Endometrium (tissue), 2 donors: ENCODE data around the gene SRD5A1.

Experiments
- FAIRE-seq: peaks from 2 replicates; lab custom pipeline; 2012; peaks lifted over from hg19 to GRCh38; lab: Jason Lieb, UNC
- donor health status: control.
- donor health status: control.

Gene SRD5A1

DNA sequence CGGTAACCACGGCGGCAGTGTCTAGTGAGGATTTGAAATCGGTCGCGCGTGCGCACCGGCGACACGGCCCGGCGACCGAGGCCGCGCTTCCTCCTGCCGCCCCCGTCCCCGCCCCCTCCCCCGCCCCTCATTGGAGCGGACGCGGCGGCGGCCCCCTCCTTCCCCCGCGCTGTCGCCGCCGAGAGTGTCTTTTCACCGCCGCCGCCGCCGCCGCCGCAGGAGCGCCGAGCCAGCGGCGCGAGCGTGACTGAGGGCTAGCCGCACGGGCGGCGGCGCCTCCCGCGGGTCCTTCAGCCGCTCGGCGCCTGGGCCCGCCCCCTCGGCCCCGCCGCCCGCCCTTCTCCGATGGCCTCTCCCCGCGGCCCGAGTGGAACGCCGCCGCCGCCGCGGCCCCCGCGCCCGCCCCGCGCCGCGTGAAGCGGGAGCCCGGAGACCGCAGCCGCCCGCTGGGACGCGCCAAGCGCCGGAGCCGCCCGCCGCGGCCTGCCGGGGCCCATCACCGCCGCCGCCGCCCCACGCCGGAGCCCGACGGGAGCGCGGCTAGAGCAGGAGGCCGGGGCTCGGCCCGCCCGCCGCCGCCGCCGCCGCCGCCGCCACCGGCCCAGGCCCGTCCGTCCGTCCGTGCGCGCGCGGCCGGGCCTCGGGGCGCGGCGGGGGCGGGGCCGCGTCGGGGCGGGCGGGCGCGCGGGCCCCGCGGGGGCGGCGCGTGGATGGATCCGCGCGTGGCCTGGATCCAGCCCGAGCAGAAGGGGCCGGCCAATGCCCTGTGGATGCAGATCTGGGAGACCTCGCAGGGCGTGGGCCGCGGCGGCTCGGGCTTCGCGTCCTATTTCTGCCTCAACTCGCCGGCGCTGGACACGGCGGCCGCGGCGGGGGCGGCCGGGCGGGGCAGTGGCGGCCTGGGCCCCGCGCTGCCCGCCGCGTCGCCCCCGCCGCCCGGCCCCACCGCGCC lies 80.3 kb downstream of the SRD5A1 start, which contains the start of gene TENT4A:
TSS of gene TENT4A (plus strand) at position 159 of the 952 bp plus-strand sequence. CDS start at position 711, 552 bp downstream.
- FAIRE-seq = no peak

DNA sequence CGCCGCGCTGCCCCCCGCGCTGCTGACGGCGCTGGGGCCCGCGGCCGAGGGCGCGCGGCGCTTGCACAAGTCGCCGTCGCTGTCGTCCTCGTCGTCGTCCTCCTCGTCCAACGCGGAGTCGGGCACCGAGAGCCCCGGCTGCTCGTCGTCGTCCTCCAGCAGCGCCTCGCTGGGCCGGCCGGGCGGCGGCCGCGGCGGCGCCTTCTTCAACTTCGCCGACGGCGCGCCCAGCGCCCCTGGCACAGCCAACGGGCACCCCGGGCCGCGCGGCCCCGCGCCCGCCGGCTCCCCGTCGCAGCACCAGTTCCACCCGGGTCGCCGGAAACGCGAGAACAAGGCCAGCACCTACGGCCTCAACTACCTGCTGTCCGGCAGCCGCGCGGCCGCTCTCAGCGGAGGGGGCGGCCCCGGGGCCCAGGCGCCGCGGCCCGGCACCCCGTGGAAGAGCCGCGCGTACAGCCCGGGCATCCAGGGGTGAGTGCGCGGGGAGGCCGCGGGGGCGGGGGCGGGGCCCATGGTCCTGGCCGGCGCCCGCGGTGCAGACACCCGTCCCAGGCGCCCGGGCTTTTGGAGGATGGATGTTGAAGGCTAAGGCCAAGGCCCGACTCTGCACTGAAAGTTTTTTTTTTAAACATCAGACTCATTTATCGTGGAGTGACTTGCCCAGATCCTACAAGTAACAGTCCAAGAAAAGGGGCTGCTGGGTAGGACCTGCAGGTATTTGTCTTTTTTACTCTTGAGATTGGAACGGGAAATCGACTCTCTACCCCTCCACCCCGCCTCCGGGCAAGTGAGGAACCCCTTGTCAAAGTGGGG lies 81.2 kb downstream of the SRD5A1 start:
- FAIRE-seq = no peak

DNA sequence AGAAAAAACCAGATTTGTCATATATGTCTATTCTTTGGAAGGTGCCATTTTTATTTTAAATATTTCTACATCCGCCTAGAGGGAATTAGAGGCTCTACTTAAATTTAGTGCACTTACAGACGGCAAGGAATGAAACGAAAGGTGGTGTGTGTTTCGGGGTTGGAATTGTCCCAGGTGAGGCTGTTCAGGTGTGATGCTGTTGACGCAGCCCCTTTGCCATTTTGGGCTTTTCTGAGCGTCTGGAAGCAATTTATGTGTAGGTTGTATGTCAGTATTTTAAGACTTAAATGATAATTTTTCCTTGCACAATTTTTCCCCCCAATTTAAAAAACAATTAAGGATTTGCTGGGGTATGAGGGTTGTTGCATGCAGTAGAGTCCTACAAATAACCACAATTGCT lies 82.0 kb downstream of the SRD5A1 start:
- FAIRE-seq = no peak

DNA sequence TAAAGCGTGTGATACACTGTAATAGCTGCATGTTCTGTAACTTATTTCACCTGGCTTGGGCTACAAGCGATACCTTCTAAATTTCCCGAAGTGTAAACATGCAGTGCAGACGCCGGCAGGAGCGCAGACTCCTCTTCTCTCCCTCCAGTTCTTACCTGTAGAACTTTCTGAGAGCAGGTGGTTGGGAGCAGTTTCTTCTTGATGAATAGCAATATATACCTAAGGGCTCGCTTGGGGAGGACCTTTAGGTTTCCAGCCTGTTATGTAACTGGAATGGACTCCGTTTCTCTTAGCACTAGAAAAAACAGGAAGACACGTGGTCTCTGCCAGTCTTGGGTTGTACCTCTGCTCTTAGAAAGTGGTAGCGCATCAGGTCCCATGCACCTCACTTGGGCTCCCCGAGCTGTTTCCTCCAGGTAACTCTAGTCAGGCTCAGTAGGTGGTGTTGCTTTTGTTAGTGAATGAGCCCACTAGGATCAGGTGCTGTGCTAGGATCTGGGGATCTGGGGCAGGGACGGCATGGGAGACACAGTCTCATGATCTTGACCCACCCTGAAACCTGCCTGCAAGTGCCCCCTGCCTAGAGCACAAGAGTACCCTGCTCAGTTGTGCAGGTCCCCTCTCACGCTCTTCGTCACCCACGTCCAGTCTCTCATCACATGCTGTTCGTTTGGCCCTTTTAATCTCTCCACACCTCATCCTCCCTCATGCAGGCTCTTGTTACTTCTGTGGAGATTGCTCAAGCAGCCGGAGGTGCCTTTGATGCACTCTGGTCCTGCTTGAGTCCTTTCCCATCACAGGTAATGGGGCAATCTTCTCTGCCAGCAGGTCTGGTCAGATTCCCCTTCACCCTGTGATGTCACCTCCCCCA lies 82.8 kb downstream of the SRD5A1 start:
- no peak for FAIRE-seq

DNA sequence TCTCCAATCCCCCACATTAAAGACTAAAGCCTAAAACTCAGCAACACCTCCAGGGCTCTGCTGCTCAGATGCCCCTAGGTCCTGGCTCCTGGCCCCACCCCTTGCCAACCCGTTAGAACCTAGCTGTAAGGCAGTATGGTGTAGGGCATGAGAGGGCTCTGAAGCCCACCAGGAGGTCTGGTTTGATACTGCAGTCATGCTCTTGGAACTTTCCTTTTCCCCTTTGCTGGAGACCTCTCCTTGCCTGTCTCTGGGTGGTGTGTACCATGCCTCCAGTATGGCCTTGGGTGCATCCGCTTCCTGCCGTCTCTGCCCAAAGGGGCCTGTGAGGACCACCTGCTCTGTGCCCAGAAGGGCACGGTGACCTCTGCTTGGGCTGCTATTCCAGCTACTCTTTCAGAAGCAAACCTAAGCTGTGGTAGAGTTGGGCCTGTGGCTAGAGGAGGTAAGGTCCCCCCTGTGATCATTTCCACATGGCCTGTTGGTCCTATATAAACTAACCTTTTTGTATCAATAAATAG lies 83.4 kb downstream of the SRD5A1 start:
- FAIRE-seq = no peak

DNA sequence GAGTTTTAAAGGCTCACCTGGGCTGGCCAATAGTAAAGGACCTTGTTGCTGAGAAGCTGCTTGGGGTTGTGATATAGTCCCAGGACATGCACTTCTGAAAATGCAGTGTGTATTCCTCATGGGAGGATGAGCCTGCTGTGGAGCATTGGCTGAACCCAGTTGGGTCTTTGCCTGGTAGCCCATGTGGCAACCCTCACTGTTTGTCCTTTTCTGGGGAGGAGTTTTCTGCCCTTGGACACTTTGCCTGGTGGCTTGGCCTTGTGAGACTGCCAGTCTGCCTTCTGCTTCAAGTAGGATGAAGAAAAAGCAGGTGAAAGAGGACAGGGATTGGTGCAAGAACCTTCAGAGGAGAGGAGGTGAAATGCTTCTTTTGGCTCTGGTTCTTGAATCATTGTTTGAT lies 84.0 kb downstream of the SRD5A1 start:
- no peak for FAIRE-seq

DNA sequence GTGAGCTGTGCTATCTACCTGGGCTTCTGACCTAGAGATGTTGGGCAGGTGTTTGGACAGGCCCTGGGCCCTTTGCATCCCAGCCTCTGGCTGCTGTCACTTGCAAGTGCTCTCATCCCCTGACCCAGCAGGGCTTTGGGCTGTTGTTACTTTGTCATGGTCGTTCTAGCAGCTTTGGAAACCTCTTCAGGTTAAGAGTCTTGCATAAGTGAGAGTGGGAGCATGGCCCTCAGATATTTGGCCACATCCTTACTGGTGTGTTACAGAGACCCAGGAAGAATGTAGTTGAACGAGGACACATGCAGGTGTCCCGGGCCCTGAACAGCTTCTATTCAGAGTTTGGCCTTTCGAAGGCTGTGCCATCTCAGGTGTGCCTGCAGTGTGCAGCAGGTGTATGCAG lies 84.4 kb downstream of the SRD5A1 start:
- FAIRE-seq = no peak

DNA sequence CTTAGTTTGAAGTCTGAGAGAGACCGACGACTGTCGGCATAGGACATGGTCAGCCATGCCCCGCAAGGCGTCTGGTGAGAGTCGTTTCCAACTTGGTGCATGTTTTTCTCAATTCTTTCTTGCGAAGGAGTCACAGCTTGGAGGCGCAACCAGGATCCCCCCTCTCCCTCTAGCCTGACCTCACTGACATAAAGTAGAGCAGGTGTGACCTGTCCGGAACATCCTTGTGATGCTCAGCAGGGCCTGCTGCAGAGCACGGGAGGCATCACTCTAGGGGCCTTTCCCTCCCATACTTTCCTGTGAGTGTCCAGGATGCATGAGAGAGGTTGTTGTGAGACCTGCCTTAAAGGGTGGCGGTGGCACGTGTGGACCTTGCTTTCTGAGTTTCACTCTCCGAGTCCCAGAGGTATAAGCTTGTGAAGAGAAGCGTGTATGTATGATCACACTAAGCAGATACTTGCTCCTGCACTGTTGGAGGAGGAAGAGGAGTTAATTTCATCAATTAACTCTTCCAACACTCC lies 85.0 kb downstream of the SRD5A1 start:
- no peak for FAIRE-seq

GRCh38 chr5:6718718-6719117 lies 85.5 kb downstream of the SRD5A1 start:
- no peak for FAIRE-seq

- no peak for FAIRE-seq
Observed at GRCh38 chr5:6719417-6719816, 86.2 kb downstream of the SRD5A1 start.

DNA sequence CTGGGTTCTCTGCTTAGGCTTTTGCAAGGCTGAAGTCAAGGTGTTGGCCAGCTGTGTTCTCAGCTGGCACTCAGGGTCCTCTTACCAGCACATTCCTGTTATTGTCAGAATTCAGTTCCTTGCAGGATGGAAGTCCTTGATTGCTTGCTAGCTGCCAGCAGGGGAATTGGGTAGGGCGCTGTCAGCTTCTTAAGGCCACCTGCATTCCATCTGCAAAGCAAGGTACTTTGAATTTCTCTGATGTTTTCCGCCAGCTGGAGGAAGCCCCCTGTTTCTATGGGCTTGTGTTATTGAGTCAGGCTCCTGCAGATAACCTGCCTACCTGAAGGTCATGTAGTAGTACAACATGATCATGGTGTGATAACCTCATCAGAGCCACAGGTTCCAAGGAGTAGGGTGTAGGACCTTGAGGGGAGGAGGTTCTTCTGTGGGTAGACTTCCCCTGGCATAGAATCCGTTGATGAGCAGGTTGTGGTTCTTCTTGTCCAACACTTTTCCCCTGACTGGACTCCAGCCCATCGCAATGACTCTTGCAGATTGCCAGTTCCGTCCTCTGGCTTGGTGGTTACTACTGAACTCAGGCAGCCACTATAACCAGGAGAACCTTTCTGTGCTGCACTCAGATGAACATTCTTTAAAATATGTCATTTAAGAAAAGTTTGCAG lies 86.8 kb downstream of the SRD5A1 start:
- no peak for FAIRE-seq

DNA sequence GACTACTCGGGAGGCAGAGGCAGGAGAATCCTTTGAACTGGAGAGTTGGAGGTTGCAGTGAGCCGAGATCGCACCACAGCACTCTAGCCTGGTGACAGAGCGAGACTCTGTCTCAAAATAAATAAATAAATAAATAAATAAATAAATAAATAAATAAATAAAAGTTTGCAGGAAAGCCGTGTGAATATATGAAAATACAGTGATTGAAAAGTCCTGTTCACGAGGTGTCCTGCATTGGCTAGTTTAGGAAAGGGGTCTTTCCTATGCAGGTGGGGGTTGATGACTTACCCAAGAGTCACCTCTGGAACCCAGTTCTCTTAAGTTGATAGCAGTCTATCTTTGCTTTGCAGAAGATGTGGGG lies 87.3 kb downstream of the SRD5A1 start:
- FAIRE-seq = no peak

GRCh38 chr5:6721442-6721841 lies 88.2 kb downstream of the SRD5A1 start:
- no peak for FAIRE-seq

DNA sequence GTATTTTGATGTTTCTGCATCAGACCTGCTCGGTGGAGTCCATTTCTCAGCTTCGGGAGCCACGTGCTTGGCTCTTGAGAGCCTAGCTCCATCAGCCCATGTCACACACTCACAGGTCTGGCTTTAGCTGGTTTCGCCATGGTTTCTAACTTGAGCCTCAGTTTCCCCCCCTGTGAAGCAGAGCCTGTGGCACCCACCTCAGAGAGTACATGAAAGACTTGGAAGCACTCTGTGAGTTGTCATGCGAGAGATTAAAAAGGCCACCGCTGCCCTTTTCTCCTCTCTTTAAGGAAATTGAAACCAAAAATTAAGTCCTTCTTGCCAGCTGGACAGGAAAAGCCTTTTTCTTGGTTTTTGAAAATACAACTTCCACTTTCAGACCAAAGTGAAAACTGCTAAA lies 88.8 kb downstream of the SRD5A1 start:
- FAIRE-seq = no peak

DNA sequence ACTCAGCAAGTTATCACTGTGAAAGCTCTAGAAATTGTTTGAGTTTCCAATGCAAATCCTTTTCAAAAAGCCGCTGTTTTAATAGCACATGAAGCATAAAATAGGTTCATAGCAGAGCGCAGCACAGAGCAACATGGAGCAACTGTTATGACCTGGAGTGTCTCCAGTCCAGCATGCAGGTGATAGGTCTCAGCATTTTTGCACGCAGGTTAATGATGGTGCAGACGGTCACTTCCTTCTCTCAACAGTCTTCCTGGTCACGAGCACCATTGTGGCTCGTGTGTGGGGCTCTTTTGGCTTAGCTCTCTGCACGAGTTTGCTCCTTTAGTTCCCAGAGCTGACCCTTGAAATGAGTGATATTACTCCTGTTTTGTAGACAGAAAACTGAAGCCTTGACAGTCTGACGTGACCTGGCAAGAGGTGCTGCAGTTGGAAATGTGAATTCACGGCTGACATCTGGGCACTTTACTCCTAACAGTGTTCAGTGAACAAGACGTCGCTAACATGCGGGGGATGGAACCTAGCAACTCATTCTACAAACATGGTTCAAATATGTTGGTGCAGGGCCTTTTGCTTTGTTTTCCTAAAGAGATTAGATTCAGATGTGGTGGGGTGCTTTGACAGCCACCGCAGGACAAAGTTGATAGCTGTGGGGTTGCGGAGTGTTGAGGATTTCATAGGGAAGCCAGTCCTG lies 90.0 kb downstream of the SRD5A1 start:
- no peak for FAIRE-seq

DNA sequence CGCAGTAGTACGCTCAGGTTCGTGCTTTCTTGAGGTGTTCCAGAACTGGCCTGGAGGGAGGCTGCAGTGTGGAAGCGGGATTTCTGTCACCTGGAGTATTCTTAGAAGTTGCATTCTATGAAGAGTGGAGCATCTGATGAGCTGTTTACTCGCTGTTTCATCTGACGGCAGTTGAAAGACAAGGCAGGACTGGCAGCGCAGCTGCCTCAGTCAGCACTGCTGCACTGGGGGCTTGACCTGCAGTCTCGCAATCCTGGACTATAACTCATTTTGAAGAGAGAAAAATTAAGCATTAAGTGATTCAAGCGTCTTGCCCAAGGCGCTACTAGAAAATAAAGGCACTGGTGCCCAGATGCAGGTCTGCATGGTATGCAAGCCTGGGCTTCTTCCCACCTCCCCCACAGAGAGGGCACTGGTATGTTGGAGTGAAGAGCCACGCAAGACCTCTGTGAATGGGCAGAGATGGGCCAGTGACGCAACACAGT lies 90.6 kb downstream of the SRD5A1 start:
- no peak for FAIRE-seq
